ENCODE data around the gene SLC25A48. TPM values are rescaled to one million over a fixed set of nuclear protein-coding genes. Genes with fewer than 3 reads are reported as not detected.

The SLC25A48 gene
- total RNA-seq, 1 experiment from 2014 or later = not detected

- ChIA-PET POLR2A (ENCODE audit: unreplicated experiment) (no interaction called here), CTCF (interaction anchor here (0.9 to 1.1 kb wide), 2 partner anchors 266 to 365 kb away, joined by 3 to 4 read pairs; no protein-coding TSS in a partner anchor)
- no peaks in the 10 kb centered on the region for H3K4me1 ChIP-seq (replicated peaks; ENCODE audit: insufficient read depth)
- H3K4me2 ChIP-seq = no peak overlapping the region
- H3K9me3 ChIP-seq (ENCODE audit: insufficient read depth, low read depth) = no peaks in the 10 kb centered on the region
- TF ChIP-seq EZH2 (IDR thresholded peaks at IDR 0.05; ENCODE audit: low read depth) (no peak), CTCF (conservative IDR thresholded peaks at IDR 0.05) (no peak)
- no peaks in the 10 kb centered on the region for H4K20me1 ChIP-seq (ENCODE audit: insufficient read depth)
- H3F3A ChIP-seq (ENCODE audit: insufficient read depth, low read depth) = no peaks in the 10 kb centered on the region
- no peak overlapping the region for H3K4me3 ChIP-seq
- peaks cover 88% of the 10 kb centered on the region for H3K27me3 ChIP-seq (ENCODE audit: insufficient read depth, low read depth)
- no peaks in the 10 kb centered on the region for H3K9me2 ChIP-seq (ENCODE audit: insufficient read depth)
- H3K36me3 ChIP-seq (ENCODE audit: low read depth) = no peaks in the 10 kb centered on the region
- no peak overlapping the region for H2AFZ ChIP-seq
- no TSS peak for BruUV-seq (replicated peaks)
- no peak for DNase-seq
- H3K79me2 ChIP-seq (ENCODE audit: low read depth) = no peaks in the 10 kb centered on the region
- intact Hi-C loops (cut with micrococcal nuclease; ENCODE audit: unreplicated experiment) = no loop called here
- no peak overlapping the region for H3K27ac ChIP-seq
These were observed 7.3 kb upstream of the SLC25A48 start for GRCh38 chr5:135826994-135827671.

- no TSS peak for BruUV-seq (replicated peaks)
- Histone ChIP-seq H4K20me1 (ENCODE audit: insufficient read depth) (no peaks in the 10 kb centered on the region), H3K4me3 (no peak overlapping the region), H3K9me2 (ENCODE audit: insufficient read depth) (no peaks in the 10 kb centered on the region), H3K4me2 (no peak overlapping the region), H3K27ac (no peak overlapping the region), H3K27me3 (ENCODE audit: insufficient read depth, low read depth) (peaks cover 90% of the 10 kb centered on the region), H3K9me3 (ENCODE audit: insufficient read depth, low read depth) (no peaks in the 10 kb centered on the region), H3F3A (ENCODE audit: insufficient read depth, low read depth) (no peaks in the 10 kb centered on the region), H3K79me2 (ENCODE audit: low read depth) (no peaks in the 10 kb centered on the region), H2AFZ (no peak overlapping the region), H3K36me3 (ENCODE audit: low read depth) (no peaks in the 10 kb centered on the region), H3K4me1 (replicated peaks; ENCODE audit: insufficient read depth) (no peaks in the 10 kb centered on the region)
- TF ChIP-seq CTCF (conservative IDR thresholded peaks at IDR 0.05) = no peak
- TF ChIP-seq EZH2 (IDR thresholded peaks at IDR 0.05; ENCODE audit: low read depth) = no peak
- ChIA-PET CTCF (interaction anchor here (0.9 to 1.1 kb wide), 2 partner anchors 267 to 366 kb away, joined by 3 to 4 read pairs; no protein-coding TSS in a partner anchor), POLR2A (ENCODE audit: unreplicated experiment) (no interaction called here)
- no peak for DNase-seq
- intact Hi-C loops (cut with micrococcal nuclease; ENCODE audit: unreplicated experiment) = no loop called here
These were observed 6.3 kb upstream of the SLC25A48 start for GRCh38 chr5:135827965-135828781.

- no peak overlapping the region for H3K27ac ChIP-seq
- H3F3A ChIP-seq (ENCODE audit: insufficient read depth, low read depth) = no peaks in the 10 kb centered on the region
- POLR2A ChIA-PET (ENCODE audit: unreplicated experiment) = no interaction called here
- no TSS peak for BruUV-seq (replicated peaks)
- no peaks in the 10 kb centered on the region for H4K20me1 ChIP-seq (ENCODE audit: insufficient read depth)
- no peak for TF ChIP-seq EZH2 (IDR thresholded peaks at IDR 0.05; ENCODE audit: low read depth)
- no peak for TF ChIP-seq CTCF (conservative IDR thresholded peaks at IDR 0.05)
- no peak overlapping the region for H3K4me3 ChIP-seq
- intact Hi-C loops (cut with micrococcal nuclease; ENCODE audit: unreplicated experiment) = no loop called here
- no peaks in the 10 kb centered on the region for H3K9me2 ChIP-seq (ENCODE audit: insufficient read depth)
- no peaks in the 10 kb centered on the region for H3K9me3 ChIP-seq (ENCODE audit: insufficient read depth, low read depth)
- H3K79me2 ChIP-seq (ENCODE audit: low read depth) = no peaks in the 10 kb centered on the region
- CTCF ChIA-PET = no interaction called here
- no peaks in the 10 kb centered on the region for H3K36me3 ChIP-seq (ENCODE audit: low read depth)
- no peaks in the 10 kb centered on the region for H3K4me1 ChIP-seq (replicated peaks; ENCODE audit: insufficient read depth)
- H3K4me2 ChIP-seq = no peak overlapping the region
- no peak for DNase-seq
- no peak overlapping the region for H2AFZ ChIP-seq
- peaks cover 95% of the 10 kb centered on the region for H3K27me3 ChIP-seq (ENCODE audit: insufficient read depth, low read depth)
These were observed 5.7 kb upstream of the SLC25A48 start for GRCh38 chr5:135828782-135829127.
